ENCODE measurements around the gene CYP1A2.

CYP1A2 gene

GRCh38 chr15:74794248-74794969, 45.8 kb downstream of the CYP1A2 start:
- Histone ChIP-seq H3K27ac (ENCODE audit: low read length) (no peak overlapping the region), H3K27me3 (ENCODE audit: control insufficient read depth, insufficient read depth, low read length) (no peaks in the 10 kb centered on the region), H3K4me3 (ENCODE audit: low read length) (no peak overlapping the region), H3K36me3 (ENCODE audit: control insufficient read depth, low read depth, low read length) (no peaks in the 10 kb centered on the region), H3K9ac (ENCODE audit: low read length) (no peak overlapping the region), H3K4me1 (ENCODE audit: control insufficient read depth, low read depth, low read length) (peaks cover under 1% of the 10 kb centered on the region), H3K9me3 (ENCODE audit: control insufficient read depth, low read depth, low read length) (no peaks in the 10 kb centered on the region)

- no peaks in the 10 kb centered on the region for H3K27me3 ChIP-seq (ENCODE audit: control insufficient read depth, insufficient read depth, low read length)
- no peak overlapping the region for H3K4me3 ChIP-seq (ENCODE audit: low read length)
- H3K27ac ChIP-seq (ENCODE audit: low read length): no peak overlapping the region
- H3K4me1 ChIP-seq (ENCODE audit: control insufficient read depth, low read depth, low read length): no peaks in the 10 kb centered on the region
- H3K36me3 ChIP-seq (ENCODE audit: control insufficient read depth, low read depth, low read length): no peaks in the 10 kb centered on the region
- no peak overlapping the region for H3K9ac ChIP-seq (ENCODE audit: low read length)
- no peaks in the 10 kb centered on the region for H3K9me3 ChIP-seq (ENCODE audit: control insufficient read depth, low read depth, low read length)
Observed at GRCh38 chr15:74794970-74795349, 46.3 kb downstream of the CYP1A2 start.

- H3K27me3 ChIP-seq (ENCODE audit: control insufficient read depth, insufficient read depth, low read length): no peaks in the 10 kb centered on the region
- H3K4me1 ChIP-seq (ENCODE audit: control insufficient read depth, low read depth, low read length): no peaks in the 10 kb centered on the region
- no peaks in the 10 kb centered on the region for H3K9me3 ChIP-seq (ENCODE audit: control insufficient read depth, low read depth, low read length)
- H3K9ac ChIP-seq (ENCODE audit: low read length): no peak overlapping the region
- peaks cover 4% of the 10 kb centered on the region for H3K36me3 ChIP-seq (ENCODE audit: control insufficient read depth, low read depth, low read length)
- no peak overlapping the region for H3K27ac ChIP-seq (ENCODE audit: low read length)
- H3K4me3 ChIP-seq (ENCODE audit: low read length): no peak overlapping the region
Observed at GRCh38 chr15:74795966-74796625, 47.5 kb downstream of the CYP1A2 start.

GRCh38 chr15:74798388-74799254, 50.0 kb downstream of the CYP1A2 start:
- Histone ChIP-seq H3K27ac (ENCODE audit: low read length) (no peak overlapping the region), H3K27me3 (ENCODE audit: control insufficient read depth, insufficient read depth, low read length) (no peaks in the 10 kb centered on the region), H3K36me3 (ENCODE audit: control insufficient read depth, low read depth, low read length) (peaks cover 17% of the 10 kb centered on the region), H3K4me1 (ENCODE audit: control insufficient read depth, low read depth, low read length) (no peaks in the 10 kb centered on the region), H3K9ac (ENCODE audit: low read length) (no peak overlapping the region), H3K4me3 (ENCODE audit: low read length) (no peak overlapping the region), H3K9me3 (ENCODE audit: control insufficient read depth, low read depth, low read length) (no peaks in the 10 kb centered on the region)

GRCh38 chr15:74799255-74799855, 50.7 kb downstream of the CYP1A2 start:
- Histone ChIP-seq H3K4me1 (ENCODE audit: control insufficient read depth, low read depth, low read length) (no peaks in the 10 kb centered on the region), H3K27ac (ENCODE audit: low read length) (no peak overlapping the region), H3K36me3 (ENCODE audit: control insufficient read depth, low read depth, low read length) (peaks cover 21% of the 10 kb centered on the region)

GRCh38 chr15:74799856-74800558, 51.4 kb downstream of the CYP1A2 start:
- no peaks in the 10 kb centered on the region for H3K27me3 ChIP-seq (ENCODE audit: control insufficient read depth, insufficient read depth, low read length)
- H3K9ac ChIP-seq (ENCODE audit: low read length): no peak overlapping the region
- peaks cover 21% of the 10 kb centered on the region for H3K36me3 ChIP-seq (ENCODE audit: control insufficient read depth, low read depth, low read length)
- H3K9me3 ChIP-seq (ENCODE audit: control insufficient read depth, low read depth, low read length): no peaks in the 10 kb centered on the region
- no peak overlapping the region for H3K4me3 ChIP-seq (ENCODE audit: low read length)
- no peak overlapping the region for H3K27ac ChIP-seq (ENCODE audit: low read length)
- H3K4me1 ChIP-seq (ENCODE audit: control insufficient read depth, low read depth, low read length): no peaks in the 10 kb centered on the region

More at GRCh38 chr15:74799255-74799855, 50.7 kb downstream of the CYP1A2 start:
- no peak overlapping the region for H3K9ac ChIP-seq (ENCODE audit: low read length)
- no peaks in the 10 kb centered on the region for H3K27me3 ChIP-seq (ENCODE audit: control insufficient read depth, insufficient read depth, low read length)
- H3K9me3 ChIP-seq (ENCODE audit: control insufficient read depth, low read depth, low read length): no peaks in the 10 kb centered on the region
- no peak overlapping the region for H3K4me3 ChIP-seq (ENCODE audit: low read length)

GRCh38 chr15:74800559-74801094, 52.0 kb downstream of the CYP1A2 start:
- no peaks in the 10 kb centered on the region for H3K9me3 ChIP-seq (ENCODE audit: control insufficient read depth, low read depth, low read length)
- H3K27me3 ChIP-seq (ENCODE audit: control insufficient read depth, insufficient read depth, low read length): no peaks in the 10 kb centered on the region
- no peaks in the 10 kb centered on the region for H3K4me1 ChIP-seq (ENCODE audit: control insufficient read depth, low read depth, low read length)
- H3K27ac ChIP-seq (ENCODE audit: low read length): no peak overlapping the region
- H3K9ac ChIP-seq (ENCODE audit: low read length): no peak overlapping the region
- H3K36me3 ChIP-seq (ENCODE audit: control insufficient read depth, low read depth, low read length): peaks cover 21% of the 10 kb centered on the region
- H3K4me3 ChIP-seq (ENCODE audit: low read length): no peak overlapping the region

- Histone ChIP-seq H3K27me3 (ENCODE audit: control insufficient read depth, insufficient read depth, low read length) (no peaks in the 10 kb centered on the region), H3K36me3 (ENCODE audit: control insufficient read depth, low read depth, low read length) (peaks cover 21% of the 10 kb centered on the region), H3K9me3 (ENCODE audit: control insufficient read depth, low read depth, low read length) (no peaks in the 10 kb centered on the region), H3K9ac (ENCODE audit: low read length) (no peak overlapping the region), H3K4me3 (ENCODE audit: low read length) (no peak overlapping the region), H3K4me1 (ENCODE audit: control insufficient read depth, low read depth, low read length) (no peaks in the 10 kb centered on the region), H3K27ac (ENCODE audit: low read length) (no peak overlapping the region)
Observed at GRCh38 chr15:74801311-74801997, 52.8 kb downstream of the CYP1A2 start.

GRCh38 chr15:74802290-74802689, 53.6 kb downstream of the CYP1A2 start:
- peaks cover 21% of the 10 kb centered on the region for H3K36me3 ChIP-seq (ENCODE audit: control insufficient read depth, low read depth, low read length)
- H3K9ac ChIP-seq (ENCODE audit: low read length): no peak overlapping the region
- no peak overlapping the region for H3K4me3 ChIP-seq (ENCODE audit: low read length)
- no peaks in the 10 kb centered on the region for H3K27me3 ChIP-seq (ENCODE audit: control insufficient read depth, insufficient read depth, low read length)
- H3K9me3 ChIP-seq (ENCODE audit: control insufficient read depth, low read depth, low read length): no peaks in the 10 kb centered on the region
- no peak overlapping the region for H3K27ac ChIP-seq (ENCODE audit: low read length)
- H3K4me1 ChIP-seq (ENCODE audit: control insufficient read depth, low read depth, low read length): no peaks in the 10 kb centered on the region

- Histone ChIP-seq H3K4me3 (ENCODE audit: low read length) (no peak overlapping the region), H3K27ac (ENCODE audit: low read length) (no peak overlapping the region), H3K27me3 (ENCODE audit: control insufficient read depth, insufficient read depth, low read length) (no peaks in the 10 kb centered on the region), H3K9me3 (ENCODE audit: control insufficient read depth, low read depth, low read length) (no peaks in the 10 kb centered on the region), H3K4me1 (ENCODE audit: control insufficient read depth, low read depth, low read length) (no peaks in the 10 kb centered on the region), H3K9ac (ENCODE audit: low read length) (no peak overlapping the region), H3K36me3 (ENCODE audit: control insufficient read depth, low read depth, low read length) (peaks cover 21% of the 10 kb centered on the region)
Observed at GRCh38 chr15:74802862-74803447, 54.3 kb downstream of the CYP1A2 start.
